A673 (cell line): ENCODE results near the gene SUCLG1. TPM values are rescaled to one million over a fixed set of nuclear protein-coding genes. Genes with fewer than 3 reads are reported as not detected.

Experiments used
- BruUV-seq: library from RNA; stranded (reverse); fragments of 400-500 nt; replicated peaks from 2 replicates; lab custom pipeline; 2021; lab: Mats Ljungman, UMichigan
- CTCF ChIA-PET: fragments of 300-600 bp; sonication (Branson Sonifier 250); formaldehyde crosslinking; loops from one replicate; lab custom pipeline; 2022; ENCODE audit warnings: antibody characterized with exemption; lab: Charles Lee
- POLR2A ChIA-PET: fragments of 300-600 bp; sonication (Branson Sonifier 250); formaldehyde crosslinking; loops from one replicate; lab custom pipeline; 2022; ENCODE audit warnings: antibody characterized with exemption; ENCODE audit not compliant: low non-redundant PET; lab: Charles Lee
- DNase-seq: peaks from one replicate; pipeline ENCODE4 v3.0.0-alpha.2; 2015; ENCODE audit warnings: low spot score
- H3K27ac ChIP-seq: fragments of 200-600 bp; sonication (generic); 2 replicates; pipeline ENCODE4 v1.5.1; 2016; ENCODE audit warnings: mixed run types, low read depth, mild to moderate bottlenecking, mixed read lengths, antibody characterized with exemption, low read length; ENCODE audit not compliant: poor library complexity, severe bottlenecking
- H3K27me3 ChIP-seq: fragments of 200-600 bp; sonication (generic); replicated peaks from 2 replicates; pipeline ENCODE4 v1.6.1; 2017; ENCODE audit warnings: mixed run types, low read depth, mild to moderate bottlenecking, mixed read lengths, antibody characterized with exemption, low read length; ENCODE audit not compliant: insufficient read depth, poor library complexity
- H3K36me3 ChIP-seq: fragments of 200-600 bp; sonication (generic); 2 replicates; pipeline ENCODE4 v1.6.1; 2016; ENCODE audit warnings: mixed run types, mild to moderate bottlenecking, mixed read lengths, antibody characterized with exemption, low read length; ENCODE audit not compliant: insufficient read depth, poor library complexity, severe bottlenecking
- H3K4me1 ChIP-seq: fragments of 200-600 bp; sonication (generic); 2 replicates; pipeline ENCODE4 v1.6.1; 2017; ENCODE audit warnings: mixed run types, mild to moderate bottlenecking, mixed read lengths, antibody characterized with exemption, low read length; ENCODE audit not compliant: insufficient read depth, poor library complexity, severe bottlenecking
- H3K4me3 ChIP-seq: fragments of 200-600 bp; sonication (generic); 2 replicates; pipeline ENCODE4 v1.5.1; 2016; ENCODE audit warnings: low read depth, mixed run types, mild to moderate bottlenecking, mixed read lengths, low read length; ENCODE audit not compliant: poor library complexity, severe bottlenecking
- H3K9me3 ChIP-seq: fragments of 200-600 bp; sonication (generic); 2 replicates; pipeline ENCODE4 v1.6.1; 2016; ENCODE audit warnings: mixed run types, low read depth, mild to moderate bottlenecking, mixed read lengths, antibody characterized with exemption, low read length; ENCODE audit not compliant: poor library complexity, severe bottlenecking
- EZH2 ChIP-seq: fragments of 200-600 bp; sonication (generic); IDR thresholded peaks from 2 replicates; pipeline ENCODE4 v1.6.1; 2017; ENCODE audit warnings: borderline replicate concordance, low read depth, mild to moderate bottlenecking, mixed read lengths, antibody characterized with exemption, low read length; ENCODE audit not compliant: poor library complexity, severe bottlenecking
- intact Hi-C: fragments of 100-400 bp; cut with micrococcal nuclease; formaldehyde crosslinking; loops from one replicate; pipeline ENCODE4 v1.10.0; 2022; ENCODE audit not compliant: unreplicated experiment
- total RNA-seq: library from RNA; stranded (reverse); gene quantifications from 2 replicates; pipeline ENCODE4 v1.2.3, GENCODE V29; 2021
- TF ChIP-seq, protein P1 (sequence below): fragments of 300-800, 200-600 bp; sonication (generic); conservative IDR thresholded peaks from 2 replicates; pipeline ENCODE4 v1.5.1; 2017; ENCODE audit warnings: low read depth, mild to moderate bottlenecking, antibody characterized with exemption, low read length, moderate library complexity, mixed read lengths

SUCLG1 gene
- total RNA-seq, 1 experiment from 2014 or later = 88.1 TPM

DNA sequence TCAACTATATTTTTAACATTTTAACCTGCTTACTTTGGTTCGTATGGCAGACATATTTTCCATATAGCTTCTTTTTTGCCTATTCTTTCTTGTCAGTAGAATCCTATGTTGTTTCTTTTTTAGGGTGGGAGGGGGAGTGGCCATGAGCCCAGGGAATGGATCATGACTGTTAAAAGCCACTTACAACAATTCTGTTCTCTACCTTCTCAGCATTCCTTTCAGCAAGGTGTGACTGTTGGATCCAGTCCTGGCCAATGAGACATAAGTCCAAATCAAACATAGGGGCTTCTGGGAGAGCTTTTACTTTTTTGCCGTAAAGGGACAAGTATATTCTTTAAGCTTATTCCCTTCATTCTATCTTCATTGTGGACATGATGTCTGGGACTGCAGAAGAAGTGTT, 32.2 kb upstream of the SUCLG1 start:
- intact Hi-C loops = loop anchor here (5.0 kb wide), 1 partner anchor 391 kb away; the partner anchor contains the start of gene TRABD2A

DNA sequence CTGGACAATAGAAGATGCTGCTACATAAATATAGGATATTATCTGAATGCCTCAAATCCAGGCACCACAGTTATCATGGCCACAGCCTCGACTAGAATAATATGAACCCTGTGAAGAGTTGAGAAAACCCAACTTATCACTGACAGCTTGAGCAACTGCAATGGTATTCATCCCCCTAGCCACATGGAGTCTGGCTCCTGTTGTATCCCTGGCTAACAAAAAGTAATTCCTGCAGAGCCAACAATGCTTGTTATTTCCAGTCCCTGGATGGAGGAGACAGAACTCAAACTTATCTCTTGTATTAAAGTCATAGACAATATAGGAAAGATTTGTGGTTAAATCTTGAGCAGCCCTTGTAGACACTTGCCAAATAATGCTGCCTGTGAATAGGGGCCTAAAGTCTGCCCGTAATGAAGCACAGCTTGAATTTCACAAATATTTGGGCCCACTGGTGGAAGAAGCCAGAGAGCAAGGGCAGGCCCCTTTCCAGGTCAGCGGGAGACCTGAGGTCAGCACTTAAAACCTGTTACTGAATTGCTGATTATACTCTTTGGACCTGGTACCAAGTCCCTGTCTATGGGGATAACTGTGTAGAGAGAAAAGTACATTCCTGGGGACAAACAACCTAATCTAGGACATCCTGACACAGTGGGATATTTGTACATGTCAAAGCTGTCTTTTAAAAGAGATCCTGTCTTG, 28.4 kb upstream of the SUCLG1 start:
- Histone ChIP-seq H3K9me3 (no peaks in the 10 kb centered on the region), H3K27ac (no peak overlapping the region), H3K4me3 (no peak overlapping the region), H3K4me1 (no peaks in the 10 kb centered on the region), H3K27me3 (no peaks in the 10 kb centered on the region), H3K36me3 (no peaks in the 10 kb centered on the region)
- CTCF ChIA-PET = no interaction called here
- TF ChIP-seq EZH2 = no peak
- TF ChIP-seq, protein P1, sequence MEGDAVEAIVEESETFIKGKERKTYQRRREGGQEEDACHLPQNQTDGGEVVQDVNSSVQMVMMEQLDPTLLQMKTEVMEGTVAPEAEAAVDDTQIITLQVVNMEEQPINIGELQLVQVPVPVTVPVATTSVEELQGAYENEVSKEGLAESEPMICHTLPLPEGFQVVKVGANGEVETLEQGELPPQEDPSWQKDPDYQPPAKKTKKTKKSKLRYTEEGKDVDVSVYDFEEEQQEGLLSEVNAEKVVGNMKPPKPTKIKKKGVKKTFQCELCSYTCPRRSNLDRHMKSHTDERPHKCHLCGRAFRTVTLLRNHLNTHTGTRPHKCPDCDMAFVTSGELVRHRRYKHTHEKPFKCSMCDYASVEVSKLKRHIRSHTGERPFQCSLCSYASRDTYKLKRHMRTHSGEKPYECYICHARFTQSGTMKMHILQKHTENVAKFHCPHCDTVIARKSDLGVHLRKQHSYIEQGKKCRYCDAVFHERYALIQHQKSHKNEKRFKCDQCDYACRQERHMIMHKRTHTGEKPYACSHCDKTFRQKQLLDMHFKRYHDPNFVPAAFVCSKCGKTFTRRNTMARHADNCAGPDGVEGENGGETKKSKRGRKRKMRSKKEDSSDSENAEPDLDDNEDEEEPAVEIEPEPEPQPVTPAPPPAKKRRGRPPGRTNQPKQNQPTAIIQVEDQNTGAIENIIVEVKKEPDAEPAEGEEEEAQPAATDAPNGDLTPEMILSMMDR = no peak
- POLR2A ChIA-PET = no interaction called here
- no peak for DNase-seq
- BruUV-seq = no TSS peak
- intact Hi-C loops = no loop called here

More for the DNA sequence above, 32.2 kb upstream of the SUCLG1 start:
- TF ChIP-seq, protein P1 = no peak
- Histone ChIP-seq H3K36me3 (no peaks in the 10 kb centered on the region), H3K9me3 (no peaks in the 10 kb centered on the region), H3K27me3 (no peaks in the 10 kb centered on the region), H3K4me3 (no peak overlapping the region), H3K4me1 (no peaks in the 10 kb centered on the region), H3K27ac (no peak overlapping the region)
- ChIA-PET POLR2A (no interaction called here), CTCF (interaction anchor here (0.6 kb wide), 1 partner anchor 391 kb away, joined by 5 read pairs; no protein-coding TSS in a partner anchor)
- no TSS peak for BruUV-seq
- DNase-seq = no peak

DNA sequence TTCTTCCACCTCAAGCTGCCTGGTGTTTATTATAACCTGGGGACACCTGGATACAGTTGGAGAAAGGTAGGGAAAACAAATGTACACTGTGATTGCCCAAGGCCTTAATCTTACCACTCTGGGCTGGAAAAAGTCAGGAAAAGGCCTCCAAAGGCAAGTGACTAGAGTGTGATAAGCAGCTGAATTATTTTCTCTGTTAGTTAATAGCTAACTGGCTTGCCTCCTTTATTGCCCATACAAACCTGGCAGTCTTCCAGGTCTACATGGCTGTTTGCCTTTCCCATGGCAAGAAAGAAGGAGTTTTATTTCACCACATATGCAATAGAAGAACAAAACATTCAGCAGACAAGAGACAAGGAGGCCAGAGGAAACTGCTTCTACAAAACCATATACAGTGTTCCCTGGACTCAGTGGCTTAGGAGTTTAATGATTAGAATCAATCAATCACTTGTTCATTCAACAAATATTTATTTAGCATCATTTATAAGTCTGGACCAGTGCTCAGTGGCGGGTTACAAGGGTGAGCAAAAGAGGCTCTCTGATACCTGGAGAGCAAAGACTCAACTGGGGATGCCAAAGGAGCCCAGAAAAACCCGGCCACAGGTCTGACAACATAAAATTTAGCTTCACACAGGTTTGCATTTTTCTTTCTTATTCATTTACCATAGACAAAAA, 27.5 kb upstream of the SUCLG1 start:
- POLR2A ChIA-PET = no interaction called here
- DNase-seq = no peak
- no TSS peak for BruUV-seq
- H3K27me3 ChIP-seq = no peaks in the 10 kb centered on the region
- H3K9me3 ChIP-seq = no peaks in the 10 kb centered on the region
- H3K27ac ChIP-seq = no peak overlapping the region
- intact Hi-C loops = no loop called here
- TF ChIP-seq, protein P1 = no peak
- no peak for TF ChIP-seq EZH2
- no peaks in the 10 kb centered on the region for H3K4me1 ChIP-seq
- no peaks in the 10 kb centered on the region for H3K36me3 ChIP-seq
- no peak overlapping the region for H3K4me3 ChIP-seq
- CTCF ChIA-PET = no interaction called here
